ENCODE results near the gene P2RY14. TPM values are rescaled to one million over a fixed set of nuclear protein-coding genes. Genes with fewer than 3 reads are reported as not detected.

P2RY14 gene
- total RNA-seq, 2 donors from 2014 or later = not detected

DNA sequence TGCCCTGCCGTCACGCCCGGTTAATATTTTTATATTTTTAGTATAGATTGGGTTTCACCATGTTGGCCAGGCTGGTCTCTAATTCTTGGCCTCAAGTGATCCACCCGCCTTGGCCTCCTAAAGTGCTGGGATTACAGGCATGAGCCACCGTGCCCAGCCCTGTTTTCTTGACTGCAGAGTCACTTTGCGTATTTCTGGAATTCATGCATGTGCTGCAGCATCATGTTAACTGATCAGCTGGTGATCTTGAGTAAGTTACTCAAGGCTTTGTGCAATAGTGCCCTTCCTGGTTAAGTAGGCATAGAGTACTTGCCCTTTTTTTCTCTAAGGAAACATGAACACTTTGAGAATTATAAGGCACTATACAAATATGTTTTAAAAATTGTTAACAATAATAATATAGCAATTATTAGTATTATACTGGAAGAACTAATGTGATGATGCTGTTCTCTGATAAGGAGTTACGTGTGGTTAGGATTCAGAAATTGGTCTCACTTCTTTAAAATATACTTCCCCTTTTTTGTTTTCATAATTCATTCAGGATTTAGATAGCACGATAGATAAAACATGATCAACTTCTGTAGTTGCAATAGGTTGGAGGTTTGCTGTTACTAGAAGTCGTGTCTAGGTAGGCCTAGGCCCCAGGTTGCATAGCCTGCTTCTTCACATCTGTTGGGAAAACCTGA, 108.9 kb downstream of the P2RY14 start:
- no peak for DNase-seq
- Mint-ChIP-seq H3K4me3 (no peak overlapping the region), H3K27me3 (ENCODE audit: insufficient read depth) (no peaks in the 10 kb centered on the region), H3K4me1 (peaks cover 6% of the 10 kb centered on the region), H3K36me3 (ENCODE audit: low read depth) (peaks cover 1% of the 10 kb centered on the region), H3K27ac (no peak overlapping the region), H3K9me3 (no peaks in the 10 kb centered on the region)
- Histone ChIP-seq H3K9me3 (ENCODE audit: control insufficient read depth, low read length) (no peaks in the 10 kb centered on the region), H3K4me1 (ENCODE audit: control insufficient read depth, insufficient read depth, low read length) (no peaks in the 10 kb centered on the region), H3K27me3 (ENCODE audit: control insufficient read depth, insufficient read depth, low read length, poor library complexity, severe bottlenecking) (no peaks in the 10 kb centered on the region), H3K9ac (ENCODE audit: extremely low read depth, low read length, poor library complexity, severe bottlenecking) (no peak overlapping the region), H3K4me3 (ENCODE audit: low read length) (no peak overlapping the region), H3K36me3 (ENCODE audit: control insufficient read depth, insufficient read depth, low read length) (peaks cover 10% of the 10 kb centered on the region), H3K27ac (ENCODE audit: low read depth, low read length) (no peak overlapping the region)
- no peak for TF ChIP-seq CTCF (conservative IDR thresholded peaks at IDR 0.05)
- 87 to 93% methylated on average over 3 to 9 of the region's 9 CpGs for WGBS, 2 experiments (ENCODE audit: insufficient coverage in 1 of 2, insufficient read length in 1 of 2)

GRCh38 chr3:151168269-151169094, 109.9 kb downstream of the P2RY14 start:
- DNase-seq = peak; percentile 91
- Histone ChIP-seq H3K36me3 (ENCODE audit: control insufficient read depth, insufficient read depth, low read length) (peaks cover 14% of the 10 kb centered on the region), H3K4me1 (ENCODE audit: control insufficient read depth, insufficient read depth, low read length) (no peaks in the 10 kb centered on the region), H3K9me3 (ENCODE audit: control insufficient read depth, low read length) (no peaks in the 10 kb centered on the region), H3K27ac (ENCODE audit: low read depth, low read length) (no peak overlapping the region), H3K27me3 (ENCODE audit: control insufficient read depth, insufficient read depth, low read length, poor library complexity, severe bottlenecking) (no peaks in the 10 kb centered on the region), H3K4me3 (ENCODE audit: low read length) (no peak overlapping the region), H3K9ac (ENCODE audit: extremely low read depth, low read length, poor library complexity, severe bottlenecking) (no peak overlapping the region)
- peak; percentile 90 for TF ChIP-seq CTCF (conservative IDR thresholded peaks at IDR 0.05)
- H3K4me3 Mint-ChIP-seq = no peak overlapping the region
- 21 to 26% methylated on average over 6 of the region's 7 CpGs for WGBS, 2 experiments (ENCODE audit: insufficient coverage in 1 of 2, insufficient read length in 1 of 2)
- no peaks in the 10 kb centered on the region for H3K36me3 Mint-ChIP-seq (ENCODE audit: low read depth)
- no peaks in the 10 kb centered on the region for H3K9me3 Mint-ChIP-seq
- H3K27me3 Mint-ChIP-seq (ENCODE audit: insufficient read depth) = no peaks in the 10 kb centered on the region
- H3K27ac Mint-ChIP-seq = no peak overlapping the region
- peaks cover 6% of the 10 kb centered on the region for H3K4me1 Mint-ChIP-seq

DNA sequence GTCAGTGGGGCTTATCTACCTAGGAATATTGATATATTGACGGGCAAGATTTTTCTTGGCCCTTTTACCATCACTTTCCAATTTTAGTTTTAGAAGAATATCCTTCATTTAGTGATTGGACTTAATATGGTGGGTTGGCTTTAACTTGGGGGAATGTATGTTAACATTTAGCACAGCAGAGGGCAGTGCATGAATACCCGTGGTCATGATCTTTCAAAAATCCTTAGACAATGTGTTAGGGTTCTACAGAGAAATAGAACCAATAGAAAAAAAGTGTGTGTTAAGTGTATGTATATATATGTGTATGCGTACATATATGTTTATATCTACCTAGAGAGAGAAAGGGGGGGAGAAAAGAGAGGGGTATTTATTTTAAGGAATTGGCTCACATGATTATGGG, 112.2 kb downstream of the P2RY14 start:
- no peaks in the 10 kb centered on the region for H3K9me3 Mint-ChIP-seq
- H3K4me3 Mint-ChIP-seq = no peak overlapping the region
- no peaks in the 10 kb centered on the region for H3K36me3 Mint-ChIP-seq (ENCODE audit: low read depth)

More for the DNA sequence above, 112.2 kb downstream of the P2RY14 start:
- peak; percentile 54 for TF ChIP-seq CTCF (conservative IDR thresholded peaks at IDR 0.05)
- WGBS, 2 experiments (ENCODE audit: insufficient coverage in 1 of 2, insufficient read length in 1 of 2) = 90 to 94% methylated on average over 1 to 2 of the region's 3 CpGs
- no peaks in the 10 kb centered on the region for H3K9me3 ChIP-seq (ENCODE audit: control insufficient read depth, low read length)
- H3K9ac ChIP-seq (ENCODE audit: extremely low read depth, low read length, poor library complexity, severe bottlenecking) = no peak overlapping the region
- H3K36me3 ChIP-seq (ENCODE audit: control insufficient read depth, insufficient read depth, low read length) = peaks cover 14% of the 10 kb centered on the region
- no peak overlapping the region for H3K27ac ChIP-seq (ENCODE audit: low read depth, low read length)
- no peaks in the 10 kb centered on the region for H3K27me3 ChIP-seq (ENCODE audit: control insufficient read depth, insufficient read depth, low read length, poor library complexity, severe bottlenecking)
- H3K4me1 ChIP-seq (ENCODE audit: control insufficient read depth, insufficient read depth, low read length) = no peaks in the 10 kb centered on the region
- H3K4me1 Mint-ChIP-seq = peaks cover 6% of the 10 kb centered on the region
- H3K4me3 ChIP-seq (ENCODE audit: low read length) = no peak overlapping the region
- H3K27me3 Mint-ChIP-seq (ENCODE audit: insufficient read depth) = no peaks in the 10 kb centered on the region
- no peak overlapping the region for H3K27ac Mint-ChIP-seq
- DNase-seq = no peak

Measured in endodermal cell (in vitro differentiated cells).